ENCODE results near the gene SLF2. TPM values are rescaled to one million over a fixed set of nuclear protein-coding genes. Genes with fewer than 3 reads are reported as not detected.

SLF2 gene
- total RNA-seq, 4 donors from 2014 or later: 27.9 to 102 (median 59.9) TPM

GRCh38 chr10:100939763-100940344 lies 27.1 kb downstream of the SLF2 start:
- Histone ChIP-seq H3K9me3 (no peaks in the 10 kb centered on the region), H3K27me3 (no peaks in the 10 kb centered on the region), H3K27ac (no peak overlapping the region), H3K4me1 (no peaks in the 10 kb centered on the region), H3K4me3 (no peak overlapping the region), H3K36me3 (no peaks in the 10 kb centered on the region)
- TF ChIP-seq CTCF (IDR thresholded peaks at IDR 0.05) (no peak), POLR2A (IDR thresholded peaks at IDR 0.05) (no peak)
- intact Hi-C loops (cut with DNase I; ENCODE audit: low total_unique reads): no loop called here
- no peak for DNase-seq

DNA sequence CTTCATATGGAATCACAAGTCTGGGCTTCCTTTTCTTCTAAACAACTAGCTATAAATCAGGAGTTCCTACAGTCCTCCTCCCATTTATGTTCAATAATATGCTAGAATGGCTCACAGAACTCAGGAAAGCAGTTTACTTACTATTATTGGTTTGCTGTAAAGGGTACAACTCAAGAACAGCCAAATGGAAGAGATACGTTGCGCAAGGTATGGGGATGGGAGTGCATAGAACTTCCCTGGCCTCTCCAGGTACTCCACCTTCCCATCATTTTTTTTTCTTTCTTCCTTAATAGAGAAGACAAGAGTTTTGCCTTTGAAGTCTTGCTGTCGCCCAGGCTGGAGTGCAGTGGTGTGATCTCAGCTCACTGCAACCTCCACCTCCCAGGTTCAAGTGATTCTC lies 29.5 kb downstream of the SLF2 start:
- TF ChIP-seq POLR2A (IDR thresholded peaks at IDR 0.05) (no peak), CTCF (IDR thresholded peaks at IDR 0.05) (no peak)
- Histone ChIP-seq H3K9me3 (no peaks in the 10 kb centered on the region), H3K36me3 (no peaks in the 10 kb centered on the region), H3K27ac (no peak overlapping the region), H3K4me1 (no peaks in the 10 kb centered on the region), H3K27me3 (no peaks in the 10 kb centered on the region), H3K4me3 (no peak overlapping the region)
- no peak for DNase-seq
- intact Hi-C loops (cut with DNase I; ENCODE audit: low total_unique reads): no loop called here

- DNase-seq: no peak
- no peak overlapping the region for H3K4me3 ChIP-seq
- no peaks in the 10 kb centered on the region for H3K4me1 ChIP-seq
- TF ChIP-seq CTCF (IDR thresholded peaks at IDR 0.05) (no peak), POLR2A (IDR thresholded peaks at IDR 0.05) (no peak)
- no peaks in the 10 kb centered on the region for H3K36me3 ChIP-seq
- H3K27me3 ChIP-seq: no peaks in the 10 kb centered on the region
- intact Hi-C loops (cut with DNase I; ENCODE audit: low total_unique reads): no loop called here
- H3K9me3 ChIP-seq: no peaks in the 10 kb centered on the region
- no peak overlapping the region for H3K27ac ChIP-seq
These were observed 30.7 kb downstream of the SLF2 start for GRCh38 chr10:100943508-100943907.

GRCh38 chr10:100945754-100946153 lies 33.0 kb downstream of the SLF2 start:
- no peak for DNase-seq
- Histone ChIP-seq H3K27me3 (no peaks in the 10 kb centered on the region), H3K36me3 (no peaks in the 10 kb centered on the region), H3K4me1 (no peaks in the 10 kb centered on the region), H3K9me3 (no peaks in the 10 kb centered on the region), H3K4me3 (no peak overlapping the region), H3K27ac (no peak overlapping the region)
- intact Hi-C loops (cut with DNase I; ENCODE audit: low total_unique reads): no loop called here
- no peak for TF ChIP-seq POLR2A (IDR thresholded peaks at IDR 0.05)
- TF ChIP-seq CTCF (IDR thresholded peaks at IDR 0.05): no peak

- TF ChIP-seq POLR2A (IDR thresholded peaks at IDR 0.05): no peak
- TF ChIP-seq CTCF (IDR thresholded peaks at IDR 0.05): no peak
- no peak for DNase-seq
- no peaks in the 10 kb centered on the region for H3K4me1 ChIP-seq
- no peaks in the 10 kb centered on the region for H3K36me3 ChIP-seq
- no peaks in the 10 kb centered on the region for H3K27me3 ChIP-seq
- H3K27ac ChIP-seq: no peak overlapping the region
- intact Hi-C loops (cut with DNase I; ENCODE audit: low total_unique reads): no loop called here
- no peaks in the 10 kb centered on the region for H3K9me3 ChIP-seq
- no peak overlapping the region for H3K4me3 ChIP-seq
These were observed 36.2 kb downstream of the SLF2 start for GRCh38 chr10:100948916-100949315.
